ENCODE results near the gene GABPB2. TPM values are rescaled to one million over a fixed set of nuclear protein-coding genes. Genes with fewer than 3 reads are reported as not detected.

Gene GABPB2
- total RNA-seq, 4 donors from 2014 or later: 20.6 to 28.5 (median 21.6) TPM

- peak overlapping the region in 1 of 2 donors; percentile 1 for H3K4me3 ChIP-seq
- WGBS, 2 donors (ENCODE audit: low coverage in 1 of 2): 38 to 64% methylated on average over 2 of the region's 2 CpGs
- H3K9me3 ChIP-seq: no peaks in the 10 kb centered on the region
- no peak for ATAC-seq
- H3K36me3 ChIP-seq: peaks cover 0 to 54% of the 10 kb centered on the region in 2 donors
- H3K27ac ChIP-seq: peak overlapping the region in 3 of 4 donors; percentile 93 to 95 (median 94)
- H3K27me3 ChIP-seq: no peaks in the 10 kb centered on the region
- TF ChIP-seq EP300 (IDR thresholded peaks at IDR 0.05): no peak
- no peak for TF ChIP-seq POLR2A (IDR thresholded peaks at IDR 0.05)
- no peak for TF ChIP-seq CTCF (IDR thresholded peaks at IDR 0.05)
- no peak for TF ChIP-seq POLR2AphosphoS5 (IDR thresholded peaks at IDR 0.05)
- H3K4me1 ChIP-seq: peaks cover 0 to 55% (median 13%) of the 10 kb centered on the region in 3 donors
These were observed 14.4 kb upstream of the GABPB2 start for GRCh38 chr1:151056149-151056548.

GRCh38 chr1:151058692-151059091 lies 11.9 kb upstream of the GABPB2 start:
- no peak for ATAC-seq
- peak overlapping the region; percentile 90 to 95 for H3K4me3 ChIP-seq
- no peak for TF ChIP-seq POLR2A (IDR thresholded peaks at IDR 0.05)
- TF ChIP-seq EP300 (IDR thresholded peaks at IDR 0.05): no peak
- TF ChIP-seq POLR2AphosphoS5 (IDR thresholded peaks at IDR 0.05): no peak
- TF ChIP-seq CTCF (IDR thresholded peaks at IDR 0.05): no peak
- 0% methylated on average over 5 of the region's 10 CpGs; no CpG with 5 or more reads in 1 of the 2 donors for WGBS, 2 donors (ENCODE audit: low coverage in 1 of 2)
- peaks cover 0 to 55% (median 13%) of the 10 kb centered on the region in 3 donors for H3K4me1 ChIP-seq
- H3K27me3 ChIP-seq: no peaks in the 10 kb centered on the region
- H3K9me3 ChIP-seq: no peaks in the 10 kb centered on the region
- peak overlapping the region; percentile 76 to 95 (median 94) for H3K27ac ChIP-seq
- H3K36me3 ChIP-seq: peaks cover 0 to 30% of the 10 kb centered on the region in 2 donors

GRCh38 chr1:151059109-151060006 lies 11.2 kb upstream of the GABPB2 start, which contains the start of gene CDC42SE1:
TSS of gene CDC42SE1 (minus strand) at chr1:151059622. CDS start at chr1:151055730, 3,892 bp downstream.
- peak; percentile 96 for ATAC-seq
- H3K9me3 ChIP-seq: no peaks in the 10 kb centered on the region
- H3K27ac ChIP-seq: peak within 1 kb of the TSS; percentile 76 to 95 (median 94)
- 0% methylated on average over 3 to 9 of the region's 58 CpGs for WGBS, 2 donors (ENCODE audit: low coverage in 1 of 2)
- H3K4me1 ChIP-seq: peaks cover 0 to 55% (median 13%) of the 10 kb centered on the region in 3 donors
- peak; percentile 87 to 88 for TF ChIP-seq POLR2A (IDR thresholded peaks at IDR 0.05)
- peak; percentile 86 to 96 (median 92) for TF ChIP-seq CTCF (IDR thresholded peaks at IDR 0.05)
- TF ChIP-seq POLR2AphosphoS5 (IDR thresholded peaks at IDR 0.05): peak; percentile 95
- no peak for TF ChIP-seq EP300 (IDR thresholded peaks at IDR 0.05)
- no peaks in the 10 kb centered on the region for H3K27me3 ChIP-seq
- H3K36me3 ChIP-seq: peaks cover 0 to 23% of the 10 kb centered on the region in 2 donors
- peak within 1 kb of the TSS; percentile 90 to 95 for H3K4me3 ChIP-seq

GRCh38 chr1:151060007-151060656 lies 10.4 kb upstream of the GABPB2 start, which contains the start of gene MLLT11:
TSS of gene MLLT11 (plus strand) at chr1:151060397. CDS start at chr1:151067225, 6,828 bp downstream.
- TF ChIP-seq POLR2AphosphoS5 (IDR thresholded peaks at IDR 0.05) (peak; percentile 30), POLR2A (IDR thresholded peaks at IDR 0.05) (no peak), CTCF (IDR thresholded peaks at IDR 0.05) (no peak)
- peak within 1 kb of the TSS; percentile 76 to 95 (median 94) for H3K27ac ChIP-seq
- 2 to 4% methylated on average over 9 to 14 of the region's 15 CpGs for WGBS, 2 donors (ENCODE audit: low coverage in 1 of 2)
- H3K4me1 ChIP-seq: peaks cover 0 to 51% (median 13%) of the 10 kb centered on the region in 3 donors
- peak; percentile 44 for ATAC-seq
- H3K27me3 ChIP-seq: no peaks in the 10 kb centered on the region
- H3K9me3 ChIP-seq: no peaks in the 10 kb centered on the region
- peak within 1 kb of the TSS; percentile 90 to 95 for H3K4me3 ChIP-seq
- peaks cover 0 to 16% of the 10 kb centered on the region in 2 donors for H3K36me3 ChIP-seq

Measured in gastroesophageal sphincter (tissue), 4 donors.